D721Med (cell line): ENCODE results near the gene UBD.

Experiments
- DNase-seq: peaks from one replicate; pipeline ENCODE4 v3.0.0; 2011; ENCODE audit warnings: low spot score; ENCODE audit not compliant: insufficient read length
- FAIRE-seq: peaks from 2 replicates; lab custom pipeline; 2011; peaks lifted over from hg19 to GRCh38; lab: Jason Lieb, UNC
- TF ChIP-seq, protein P1 (sequence below): IDR thresholded peaks from 2 replicates; pipeline ENCODE4 v1.5.1; 2012; ENCODE audit warnings: mild to moderate bottlenecking, control low read depth; ENCODE audit not compliant: insufficient read depth; ENCODE audit errors: missing control alignments

UBD gene

DNA sequence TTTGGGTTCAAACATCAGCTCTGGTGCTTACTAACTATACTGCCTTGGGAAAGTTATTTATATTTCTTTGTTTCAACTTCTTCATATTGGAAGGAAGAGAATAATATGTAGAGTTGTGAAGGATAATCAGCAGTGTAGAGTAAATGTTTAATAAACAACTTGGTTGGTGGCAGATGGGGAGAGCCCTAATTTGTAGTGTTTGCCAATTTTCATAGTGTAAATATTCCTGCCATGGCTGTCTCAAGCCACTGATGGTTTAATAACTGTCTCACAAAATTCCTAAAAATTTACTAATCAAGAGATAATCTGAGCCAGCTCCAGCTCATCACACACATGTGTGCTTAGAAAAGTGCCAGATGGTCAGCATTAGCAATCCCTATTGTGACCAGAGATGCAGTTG, 25.3 kb upstream of the UBD start, which contains the start of gene OR2H2:
OR2H2 (plus strand) TSS at position 301 of the 400 bp plus-strand sequence. CDS start 2,824 bp downstream, outside the sequence.
- no peak for FAIRE-seq
- no peak for DNase-seq
- TF ChIP-seq, protein P1, sequence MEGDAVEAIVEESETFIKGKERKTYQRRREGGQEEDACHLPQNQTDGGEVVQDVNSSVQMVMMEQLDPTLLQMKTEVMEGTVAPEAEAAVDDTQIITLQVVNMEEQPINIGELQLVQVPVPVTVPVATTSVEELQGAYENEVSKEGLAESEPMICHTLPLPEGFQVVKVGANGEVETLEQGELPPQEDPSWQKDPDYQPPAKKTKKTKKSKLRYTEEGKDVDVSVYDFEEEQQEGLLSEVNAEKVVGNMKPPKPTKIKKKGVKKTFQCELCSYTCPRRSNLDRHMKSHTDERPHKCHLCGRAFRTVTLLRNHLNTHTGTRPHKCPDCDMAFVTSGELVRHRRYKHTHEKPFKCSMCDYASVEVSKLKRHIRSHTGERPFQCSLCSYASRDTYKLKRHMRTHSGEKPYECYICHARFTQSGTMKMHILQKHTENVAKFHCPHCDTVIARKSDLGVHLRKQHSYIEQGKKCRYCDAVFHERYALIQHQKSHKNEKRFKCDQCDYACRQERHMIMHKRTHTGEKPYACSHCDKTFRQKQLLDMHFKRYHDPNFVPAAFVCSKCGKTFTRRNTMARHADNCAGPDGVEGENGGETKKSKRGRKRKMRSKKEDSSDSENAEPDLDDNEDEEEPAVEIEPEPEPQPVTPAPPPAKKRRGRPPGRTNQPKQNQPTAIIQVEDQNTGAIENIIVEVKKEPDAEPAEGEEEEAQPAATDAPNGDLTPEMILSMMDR: no peak

- DNase-seq (no peak), FAIRE-seq (no peak)
- TF ChIP-seq, protein P1: no peak
Measured at GRCh38 chr6:29577544-29577943, 18.0 kb upstream of the UBD start.

DNA sequence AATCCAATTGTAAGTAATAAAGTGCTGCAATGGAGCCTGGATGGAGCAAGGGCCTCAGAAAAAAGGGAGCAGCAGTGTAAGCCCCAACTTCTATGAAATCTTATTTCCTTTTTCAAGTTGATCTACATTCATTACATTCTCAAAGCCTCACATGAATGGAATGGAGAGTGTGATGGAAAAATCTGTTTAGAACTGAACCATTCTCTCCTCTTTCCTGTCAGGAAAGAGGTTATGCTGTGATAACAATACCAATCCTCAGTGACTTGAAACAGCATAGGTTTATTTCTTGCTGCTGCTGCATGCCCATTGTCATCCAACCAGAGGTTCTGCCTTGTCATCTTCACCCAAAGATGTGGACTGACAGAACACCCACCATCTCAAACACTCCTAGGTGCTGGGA, 16.5 kb upstream of the UBD start:
- no peak for DNase-seq
- FAIRE-seq: no peak
- TF ChIP-seq, protein P1: no peak

GRCh38 chr6:29567991-29568390, 8.5 kb upstream of the UBD start:
- DNase-seq (no peak), FAIRE-seq (no peak)
- TF ChIP-seq, protein P1: no peak

DNA sequence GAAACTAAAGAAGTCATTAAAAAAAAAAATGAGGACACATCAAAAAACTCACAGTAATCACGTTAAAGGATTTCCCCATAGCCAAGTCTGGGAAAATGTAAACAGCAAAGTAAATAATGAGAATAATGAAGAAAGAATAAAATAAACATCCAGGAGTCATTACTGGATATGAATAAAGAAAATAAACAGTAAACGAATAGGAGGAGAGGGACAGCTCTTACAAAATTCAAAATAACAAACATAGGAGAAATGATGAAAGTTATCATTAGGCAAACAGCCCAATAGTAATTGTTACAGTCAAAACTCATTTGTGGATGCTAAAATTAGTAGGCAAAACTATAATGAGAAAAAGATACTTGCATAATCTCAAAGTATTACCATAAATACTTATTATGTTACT, 8.0 kb upstream of the UBD start:
- DNase-seq (no peak), FAIRE-seq (no peak)
- TF ChIP-seq, protein P1: no peak

GRCh38 chr6:29566856-29567255, 7.3 kb upstream of the UBD start:
- TF ChIP-seq, protein P1: no peak
- no peak for FAIRE-seq
- no peak for DNase-seq

DNA sequence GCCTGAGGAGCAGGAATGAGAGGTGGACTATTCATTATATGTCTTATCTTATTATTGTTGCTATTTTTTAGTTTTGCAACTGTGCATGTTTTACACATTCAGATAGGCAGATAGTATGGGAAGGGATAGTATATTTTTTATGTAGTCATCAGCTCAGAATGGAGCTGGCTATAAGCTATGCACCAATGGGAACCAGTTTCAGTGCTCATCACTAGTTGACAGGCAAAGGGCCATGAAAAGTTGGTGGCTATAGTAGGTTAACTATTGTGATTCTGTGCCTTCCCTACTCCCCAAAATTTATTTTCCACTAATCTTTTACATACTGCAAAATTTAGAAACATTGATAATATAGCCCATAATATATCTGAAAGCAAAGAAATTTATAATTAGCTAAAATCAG, 5.3 kb upstream of the UBD start:
- TF ChIP-seq, protein P1: no peak
- FAIRE-seq: no peak
- no peak for DNase-seq
